NCI-H2171 treated with DMSO at 0.1 percent for 48 hours (cell line): ENCODE measurements around the gene FAM169A.
A peak's percentile ranks its signal among the peaks of the same experiment; 100 is the strongest.
"Not testable (repeated sequence)": the region's sequence is repeated elsewhere in the genome, so short reads cannot be mapped to it uniquely, and the experiment has no call there.

Source experiments
- DNase-seq: peaks from one replicate; lab custom pipeline; 2025; lab: John Stamatoyannopoulos, UW

The FAM169A gene

GRCh38 chr5:74865804-74866595, at the start of gene FAM169A:
Gene FAM169A, minus strand, starts transcription at chr5:74866387. Its CDS starts 24,711 bp downstream, at chr5:74841676.
- DNase-seq = peak; percentile 19

GRCh38 chr5:74915488-74915887, 49.3 kb upstream of the FAM169A start:
- no peak for DNase-seq

GRCh38 chr5:74911421-74911820, 45.2 kb upstream of the FAM169A start:
- not testable (repeated sequence) for DNase-seq

GRCh38 chr5:74909888-74910287, 43.7 kb upstream of the FAM169A start:
- not testable (repeated sequence) for DNase-seq

GRCh38 chr5:74908237-74908636, 42.0 kb upstream of the FAM169A start:
- DNase-seq = not testable (repeated sequence)

- DNase-seq = not testable (repeated sequence)
Measured at GRCh38 chr5:74904713-74905112, 38.5 kb upstream of the FAM169A start.

- DNase-seq = no peak
Measured at GRCh38 chr5:74903165-74903787, 37.1 kb upstream of the FAM169A start.

GRCh38 chr5:74897049-74897448, 30.9 kb upstream of the FAM169A start:
- peak; percentile 5 for DNase-seq

- peak; percentile 4 for DNase-seq
Measured at GRCh38 chr5:74895906-74896305, 29.7 kb upstream of the FAM169A start.

GRCh38 chr5:74894351-74894750, 28.2 kb upstream of the FAM169A start:
- no peak for DNase-seq

GRCh38 chr5:74892921-74893320, 26.7 kb upstream of the FAM169A start:
- DNase-seq = no peak

GRCh38 chr5:74889523-74890105, 23.4 kb upstream of the FAM169A start:
- DNase-seq = no peak

GRCh38 chr5:74888117-74888516, 21.9 kb upstream of the FAM169A start:
- DNase-seq = no peak

- DNase-seq = peak; percentile 50
Measured at GRCh38 chr5:74885170-74885569, 19.0 kb upstream of the FAM169A start.

- DNase-seq = not testable (repeated sequence)
Measured at GRCh38 chr5:74882379-74883134, 16.4 kb upstream of the FAM169A start.

- DNase-seq = no peak
Measured at GRCh38 chr5:74877624-74878304, 11.6 kb upstream of the FAM169A start.

- DNase-seq = no peak
Measured at GRCh38 chr5:74875994-74876791, 10.0 kb upstream of the FAM169A start.

GRCh38 chr5:74873525-74874249, 7.5 kb upstream of the FAM169A start:
- no peak for DNase-seq

GRCh38 chr5:74870299-74871067, 4.3 kb upstream of the FAM169A start:
- no peak for DNase-seq
